Suprapubic skin (tissue), 3 donors: ENCODE results near the gene GPC4.

Experiments
- POLR2A ChIP-seq, 2 donors: fragments of 450-650 bp; IDR thresholded peaks; one replicate each; pipeline ENCODE4 v1.6.1; 2017; ENCODE audit warnings: antibody characterized with exemption in 2 of 2, mild to moderate bottlenecking in 2 of 2, moderate library complexity in 2 of 2
- TF ChIP-seq, protein P1 (sequence below), 2 donors: fragments of 200-600 bp in 1 of 2; fragments of 450-650 bp in 1 of 2; sonication (generic) in 1 of 2; IDR thresholded peaks; one replicate each; pipeline ENCODE4 v1.5.1; 2016 to 2019; ENCODE audit warnings: antibody characterized with exemption in 2 of 2, mild to moderate bottlenecking in 1 of 2, moderate library complexity in 1 of 2

- TF ChIP-seq, protein P1, sequence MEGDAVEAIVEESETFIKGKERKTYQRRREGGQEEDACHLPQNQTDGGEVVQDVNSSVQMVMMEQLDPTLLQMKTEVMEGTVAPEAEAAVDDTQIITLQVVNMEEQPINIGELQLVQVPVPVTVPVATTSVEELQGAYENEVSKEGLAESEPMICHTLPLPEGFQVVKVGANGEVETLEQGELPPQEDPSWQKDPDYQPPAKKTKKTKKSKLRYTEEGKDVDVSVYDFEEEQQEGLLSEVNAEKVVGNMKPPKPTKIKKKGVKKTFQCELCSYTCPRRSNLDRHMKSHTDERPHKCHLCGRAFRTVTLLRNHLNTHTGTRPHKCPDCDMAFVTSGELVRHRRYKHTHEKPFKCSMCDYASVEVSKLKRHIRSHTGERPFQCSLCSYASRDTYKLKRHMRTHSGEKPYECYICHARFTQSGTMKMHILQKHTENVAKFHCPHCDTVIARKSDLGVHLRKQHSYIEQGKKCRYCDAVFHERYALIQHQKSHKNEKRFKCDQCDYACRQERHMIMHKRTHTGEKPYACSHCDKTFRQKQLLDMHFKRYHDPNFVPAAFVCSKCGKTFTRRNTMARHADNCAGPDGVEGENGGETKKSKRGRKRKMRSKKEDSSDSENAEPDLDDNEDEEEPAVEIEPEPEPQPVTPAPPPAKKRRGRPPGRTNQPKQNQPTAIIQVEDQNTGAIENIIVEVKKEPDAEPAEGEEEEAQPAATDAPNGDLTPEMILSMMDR (IDR thresholded peaks at IDR 0.05) = no peak
- no peak for TF ChIP-seq POLR2A (IDR thresholded peaks at IDR 0.05)
Measured at GRCh38 chrX:133267621-133268020, 147.7 kb downstream of the GPC4 start.
